Transverse colon (tissue), 4 donors: ENCODE results near the gene RPTOR. TPM values are rescaled to one million over a fixed set of nuclear protein-coding genes. Genes with fewer than 3 reads are reported as not detected.

Experiments
- DNase-seq: peaks from one replicate; pipeline ENCODE4 v3.0.0-alpha.2; 2019
- H3K27ac ChIP-seq, 4 donors: fragments of 200-600 bp; sonication (generic); 2 replicates each; pipeline ENCODE4 v1.5.1; 2016 to 2018; ENCODE audit warnings: inconsistent platforms in 4 of 4
- H3K27me3 ChIP-seq: fragments of 200-600 bp; sonication (generic); 2 replicates; pipeline ENCODE4 v1.5.1; 2017; ENCODE audit warnings: inconsistent platforms
- H3K36me3 ChIP-seq, 4 donors: fragments of 200-600 bp; sonication (generic); 2 replicates each; pipeline ENCODE4 v1.5.1; 2017 to 2019; ENCODE audit warnings: inconsistent platforms in 4 of 4
- H3K4me1 ChIP-seq, 4 donors: fragments of 200-600 bp; sonication (generic); 2 replicates each; pipeline ENCODE4 v1.5.1; 2017 to 2020; ENCODE audit warnings: inconsistent platforms in 4 of 4
- H3K4me3 ChIP-seq, 4 donors: fragments of 200-600 bp; sonication (generic); 1 replicate in 1 of 4; 2 replicates in 3 of 4; pipeline versions ENCODE4 v1.5.1 to v1.6.1; 2017 to 2019; ENCODE audit warnings: inconsistent platforms in 4 of 4
- H3K9me3 ChIP-seq, 2 donors: fragments of 200-600 bp; sonication (generic); 2 replicates each; pipeline ENCODE4 v1.5.1; 2017 to 2019; ENCODE audit warnings: inconsistent platforms in 2 of 2
- EP300 ChIP-seq: sonication (generic); formaldehyde crosslinking; IDR thresholded peaks from one replicate; pipeline ENCODE4 v1.6.1; 2017; ENCODE audit warnings: antibody characterized with exemption, low read depth
- POLR2A ChIP-seq: fragments of 450-650 bp; IDR thresholded peaks from one replicate; pipeline ENCODE4 v1.6.1; 2016; ENCODE audit warnings: antibody characterized with exemption, mild to moderate bottlenecking, moderate library complexity
- POLR2AphosphoS5 ChIP-seq, 3 donors: sonication (generic); formaldehyde crosslinking; IDR thresholded peaks; one replicate each; pipeline ENCODE4 v1.6.1; 2016; ENCODE audit warnings: antibody characterized with exemption in 3 of 3
- WGBS, 2 donors: methylation state at CpG; one replicate each; pipeline ENCODE4 v1.1.5; 2018; ENCODE audit warnings: low coverage in 1 of 2; 5-methylcytosine and 5-hydroxymethylcytosine counted together
- in situ Hi-C, 4 donors: fragments of 200-750 bp; cut with MboI; loops; one replicate each; pipeline versions ENCODE4 v1.15.0 to v1.15.1; 2017; ENCODE audit warnings: low sequenced_read_pairs in 3 of 4, low pct_ligation_motif_present in 1 of 4, low pct_unique_long_range_greater_than_20kb in 1 of 4
- intact Hi-C: fragments of 100-400 bp; cut with DNase I; formaldehyde crosslinking; loops from one replicate; pipeline ENCODE4 v1.15.1; 2023; ENCODE audit warnings: low total_unique reads
- total RNA-seq, 4 donors: library from RNA; depleted of rRNA; stranded (reverse); fragments of >200 nt; gene quantifications; one replicate each; pipeline ENCODE4 v1.1.0, GENCODE V29; 2016
- TF ChIP-seq, protein P1 (sequence below), 5 experiments: fragments of 200-600 bp in 3 of 5; fragments of 450-650 bp in 2 of 5; sonication (generic) in 3 of 5; IDR thresholded peaks; 1 replicate in 2 of 5; 2 replicates in 3 of 5; pipeline ENCODE4 v1.5.1; 2016 to 2017; ENCODE audit warnings: antibody characterized with exemption in 5 of 5, inconsistent platforms in 3 of 5, mild to moderate bottlenecking in 2 of 5, moderate library complexity in 1 of 5

RPTOR gene
- total RNA-seq, 4 donors from 2014 or later = 28.9 to 79.3 (median 48.0) TPM

DNA sequence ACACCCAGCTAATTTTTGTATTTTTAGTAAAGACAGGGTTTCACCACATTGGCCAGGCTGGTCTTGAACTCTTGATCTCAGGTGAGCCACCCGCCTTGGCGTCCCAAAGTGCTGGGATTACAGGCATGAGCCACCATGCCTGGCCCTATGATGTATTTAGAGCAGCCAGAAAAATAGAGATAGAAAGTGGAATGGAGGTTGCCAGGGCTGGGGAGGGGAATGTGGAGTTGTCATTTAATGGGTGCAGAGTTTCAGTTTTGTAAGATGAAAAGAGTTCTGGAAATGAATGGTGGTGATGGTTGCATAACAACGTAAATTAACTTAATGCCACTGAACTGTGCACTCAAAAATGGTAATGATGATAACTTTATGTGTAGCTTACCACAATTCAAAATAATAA is 36.7 kb upstream of the RPTOR start:
- Histone ChIP-seq H3K4me1 (no peaks in the 10 kb centered on the region), H3K9me3 (no peaks in the 10 kb centered on the region), H3K4me3 (no peak overlapping the region), H3K27me3 (peaks cover 13% of the 10 kb centered on the region), H3K27ac (no peak overlapping the region), H3K36me3 (no peaks in the 10 kb centered on the region)
- no peak for DNase-seq
- WGBS, 2 donors = 45 to 79% methylated on average over 1 to 3 of the region's 3 CpGs
- intact Hi-C loops = no loop called here
- TF ChIP-seq POLR2A (no peak), POLR2AphosphoS5 (IDR thresholded peaks at IDR 0.05) (no peak), EP300 (no peak)
- TF ChIP-seq, protein P1, sequence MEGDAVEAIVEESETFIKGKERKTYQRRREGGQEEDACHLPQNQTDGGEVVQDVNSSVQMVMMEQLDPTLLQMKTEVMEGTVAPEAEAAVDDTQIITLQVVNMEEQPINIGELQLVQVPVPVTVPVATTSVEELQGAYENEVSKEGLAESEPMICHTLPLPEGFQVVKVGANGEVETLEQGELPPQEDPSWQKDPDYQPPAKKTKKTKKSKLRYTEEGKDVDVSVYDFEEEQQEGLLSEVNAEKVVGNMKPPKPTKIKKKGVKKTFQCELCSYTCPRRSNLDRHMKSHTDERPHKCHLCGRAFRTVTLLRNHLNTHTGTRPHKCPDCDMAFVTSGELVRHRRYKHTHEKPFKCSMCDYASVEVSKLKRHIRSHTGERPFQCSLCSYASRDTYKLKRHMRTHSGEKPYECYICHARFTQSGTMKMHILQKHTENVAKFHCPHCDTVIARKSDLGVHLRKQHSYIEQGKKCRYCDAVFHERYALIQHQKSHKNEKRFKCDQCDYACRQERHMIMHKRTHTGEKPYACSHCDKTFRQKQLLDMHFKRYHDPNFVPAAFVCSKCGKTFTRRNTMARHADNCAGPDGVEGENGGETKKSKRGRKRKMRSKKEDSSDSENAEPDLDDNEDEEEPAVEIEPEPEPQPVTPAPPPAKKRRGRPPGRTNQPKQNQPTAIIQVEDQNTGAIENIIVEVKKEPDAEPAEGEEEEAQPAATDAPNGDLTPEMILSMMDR (IDR thresholded peaks at IDR 0.05) = no peak
- in situ Hi-C loops = no loop called here

DNA sequence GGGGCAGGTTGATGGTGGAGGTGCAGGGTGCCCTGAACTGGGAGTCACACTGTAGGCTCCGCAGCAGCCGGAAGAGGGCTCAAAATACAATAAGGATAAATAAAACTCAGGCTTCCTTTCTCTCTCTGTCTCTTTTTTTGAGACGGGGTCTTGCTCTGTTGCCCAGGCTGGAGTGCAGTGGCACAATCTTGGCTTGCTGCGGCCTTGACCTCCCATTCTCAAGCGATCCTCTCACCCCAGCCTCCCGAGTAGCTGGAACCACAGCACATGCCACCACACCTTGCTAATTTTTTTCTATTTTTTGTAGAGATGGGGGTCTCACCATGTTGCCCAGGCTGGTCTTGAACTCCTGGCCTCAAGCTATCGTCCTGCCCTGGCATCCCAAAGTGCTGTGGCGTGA is 35.3 kb upstream of the RPTOR start:
- Histone ChIP-seq H3K27ac (no peak overlapping the region), H3K4me3 (no peak overlapping the region), H3K4me1 (no peaks in the 10 kb centered on the region), H3K9me3 (no peaks in the 10 kb centered on the region), H3K36me3 (no peaks in the 10 kb centered on the region), H3K27me3 (peaks cover 18% of the 10 kb centered on the region)
- TF ChIP-seq POLR2A (no peak), EP300 (no peak), POLR2AphosphoS5 (IDR thresholded peaks at IDR 0.05) (no peak)
- TF ChIP-seq, protein P1 (IDR thresholded peaks at IDR 0.05) = no peak
- in situ Hi-C loops = no loop called here
- intact Hi-C loops = no loop called here
- no peak for DNase-seq
- 79 to 100% methylated on average over 1 to 8 of the region's 8 CpGs for WGBS, 2 donors

- TF ChIP-seq POLR2A = no peak
- TF ChIP-seq, protein P1 (IDR thresholded peaks at IDR 0.05) = no peak
- no peak for TF ChIP-seq POLR2AphosphoS5 (IDR thresholded peaks at IDR 0.05)
- no peak for TF ChIP-seq EP300
- in situ Hi-C loops = no loop called here
- 83% methylated on average over 14 of the region's 14 CpGs; no CpG with 5 or more reads in 1 of the 2 donors for WGBS, 2 donors
- DNase-seq = no peak
- no peak overlapping the region for H3K4me3 ChIP-seq
- intact Hi-C loops = loop anchor here (2.0 kb wide), 1 partner anchor 33 kb away; no protein-coding TSS in a partner anchor
- H3K36me3 ChIP-seq = no peaks in the 10 kb centered on the region
- H3K4me1 ChIP-seq = no peaks in the 10 kb centered on the region
- H3K27me3 ChIP-seq = peaks cover 11% of the 10 kb centered on the region
- H3K27ac ChIP-seq = no peak overlapping the region
- no peaks in the 10 kb centered on the region for H3K9me3 ChIP-seq
Observed at GRCh38 chr17:80510132-80510531, 34.5 kb upstream of the RPTOR start.

- no peak for TF ChIP-seq POLR2AphosphoS5 (IDR thresholded peaks at IDR 0.05)
- TF ChIP-seq, protein P1 (IDR thresholded peaks at IDR 0.05) = no peak
- no peak for TF ChIP-seq POLR2A
- TF ChIP-seq EP300 = no peak
- intact Hi-C loops (loop anchor here (2.0 kb wide), 1 partner anchor 32 kb away; no protein-coding TSS in a partner anchor), in situ Hi-C loops (no loop called here)
- peaks cover 10% of the 10 kb centered on the region for H3K27me3 ChIP-seq
- no peak overlapping the region for H3K27ac ChIP-seq
- no peaks in the 10 kb centered on the region for H3K36me3 ChIP-seq
- no peaks in the 10 kb centered on the region for H3K9me3 ChIP-seq
- H3K4me3 ChIP-seq = no peak overlapping the region
- no peak for DNase-seq
- WGBS, 2 donors = 60 to 69% methylated on average over 4 to 9 of the region's 9 CpGs
- H3K4me1 ChIP-seq = no peaks in the 10 kb centered on the region
Observed at GRCh38 chr17:80510772-80511171, 33.9 kb upstream of the RPTOR start.
